Suprapubic skin (tissue), 4 donors: ENCODE measurements around the gene PLA2G6. TPM values are rescaled to one million over a fixed set of nuclear protein-coding genes. Genes with fewer than 3 reads are reported as not detected.

ENCODE experiments used
- DNase-seq, 2 donors: peaks; one replicate each; pipeline ENCODE4 v3.0.0-alpha.2; 2019; ENCODE audit warnings: low spot score in 2 of 2
- H3K27ac ChIP-seq: fragments of 200-600 bp; sonication (generic); one replicate; pipeline ENCODE4 v1.5.1; 2019
- H3K27me3 ChIP-seq: fragments of 200-600 bp; sonication (generic); one replicate; pipeline ENCODE4 v1.5.1; 2019
- H3K36me3 ChIP-seq: fragments of 200-600 bp; sonication (generic); one replicate; pipeline ENCODE4 v1.5.1; 2019
- H3K4me1 ChIP-seq: fragments of 200-600 bp; sonication (generic); one replicate; pipeline ENCODE4 v1.5.1; 2019
- H3K4me3 ChIP-seq: fragments of 200-600 bp; sonication (generic); one replicate; pipeline ENCODE4 v1.5.1; 2019; ENCODE audit warnings: mild to moderate bottlenecking
- H3K9me3 ChIP-seq: fragments of 200-600 bp; sonication (generic); one replicate; pipeline ENCODE4 v1.5.1; 2019
- CTCF ChIP-seq, 2 donors: fragments of 200-600 bp in 1 of 2; fragments of 450-650 bp in 1 of 2; sonication (generic) in 1 of 2; IDR thresholded peaks; one replicate each; pipeline ENCODE4 v1.5.1; 2016 to 2019; ENCODE audit warnings: antibody characterized with exemption in 2 of 2, mild to moderate bottlenecking in 1 of 2, moderate library complexity in 1 of 2
- EP300 ChIP-seq: sonication (generic); formaldehyde crosslinking; IDR thresholded peaks from one replicate; pipeline ENCODE4 v1.6.1; 2017; ENCODE audit warnings: antibody characterized with exemption
- POLR2A ChIP-seq, 2 donors: fragments of 450-650 bp; IDR thresholded peaks; one replicate each; pipeline ENCODE4 v1.6.1; 2017; ENCODE audit warnings: antibody characterized with exemption in 2 of 2, mild to moderate bottlenecking in 2 of 2, moderate library complexity in 2 of 2
- POLR2AphosphoS5 ChIP-seq, 3 donors: sonication (generic); formaldehyde crosslinking; IDR thresholded peaks; one replicate each; pipeline ENCODE4 v1.6.1; 2017; ENCODE audit warnings: antibody characterized with exemption in 3 of 3
- WGBS: methylation state at CpG from one replicate; pipeline ENCODE4 v1.1.5; 2018; 5-methylcytosine and 5-hydroxymethylcytosine counted together
- total RNA-seq, 4 donors: library from RNA; depleted of rRNA; stranded (reverse); fragments of >200 nt; gene quantifications; one replicate each; pipeline ENCODE4 v1.1.0, GENCODE V29; 2016

PLA2G6 gene
- total RNA-seq, 4 donors from 2014 or later = 49.7 to 178 (median 92.9) TPM

GRCh38 chr22:38226853-38227649 is 45.4 kb upstream of the PLA2G6 start:
- H3K36me3 ChIP-seq = peaks cover 51% of the 10 kb centered on the region
- H3K9me3 ChIP-seq = no peaks in the 10 kb centered on the region
- no peaks in the 10 kb centered on the region for H3K27me3 ChIP-seq
- TF ChIP-seq POLR2A (IDR thresholded peaks at IDR 0.05) = no peak
- no peak overlapping the region for H3K4me3 ChIP-seq
- 89% methylated on average over 25 of the region's 25 CpGs for WGBS
- no peak for DNase-seq
- peaks cover 52% of the 10 kb centered on the region for H3K4me1 ChIP-seq
- peak overlapping the region; percentile 82 for H3K27ac ChIP-seq

- Histone ChIP-seq H3K4me1 (peaks cover 63% of the 10 kb centered on the region), H3K4me3 (no peak overlapping the region)
Measured at GRCh38 chr22:38223289-38223960, 41.8 kb upstream of the PLA2G6 start.

GRCh38 chr22:38222797-38223119 is 41.1 kb upstream of the PLA2G6 start:
- peaks cover 63% of the 10 kb centered on the region for H3K4me1 ChIP-seq

More at GRCh38 chr22:38223289-38223960, 41.8 kb upstream of the PLA2G6 start:
- no peaks in the 10 kb centered on the region for H3K27me3 ChIP-seq
- H3K9me3 ChIP-seq = no peaks in the 10 kb centered on the region
- H3K36me3 ChIP-seq = peaks cover 43% of the 10 kb centered on the region
- peak overlapping the region; percentile 51 for H3K27ac ChIP-seq
- WGBS = 55% methylated on average over 8 of the region's 12 CpGs
- DNase-seq = no peak
- TF ChIP-seq POLR2AphosphoS5 (IDR thresholded peaks at IDR 0.05) (no peak), POLR2A (IDR thresholded peaks at IDR 0.05) (no peak), EP300 (no peak), CTCF (IDR thresholded peaks at IDR 0.05) (no peak)

GRCh38 chr22:38221908-38222796 is 40.5 kb upstream of the PLA2G6 start:
- DNase-seq = no peak
- no peak overlapping the region for H3K4me3 ChIP-seq
- no peak overlapping the region for H3K27ac ChIP-seq
- no peaks in the 10 kb centered on the region for H3K27me3 ChIP-seq
- peaks cover 41% of the 10 kb centered on the region for H3K36me3 ChIP-seq
- H3K9me3 ChIP-seq = no peaks in the 10 kb centered on the region
- TF ChIP-seq POLR2AphosphoS5 (IDR thresholded peaks at IDR 0.05) = no peak
- 83% methylated on average over 23 of the region's 25 CpGs for WGBS
- peaks cover 58% of the 10 kb centered on the region for H3K4me1 ChIP-seq

More at GRCh38 chr22:38222797-38223119, 41.1 kb upstream of the PLA2G6 start:
- H3K36me3 ChIP-seq = peaks cover 43% of the 10 kb centered on the region
- whole genome bisulfite sequencing = 29% methylated on average over 8 of the region's 8 CpGs
- no peaks in the 10 kb centered on the region for H3K27me3 ChIP-seq
- no peaks in the 10 kb centered on the region for H3K9me3 ChIP-seq
- DNase-seq = no peak
- peak overlapping the region; percentile 51 for H3K27ac ChIP-seq
- no peak for TF ChIP-seq POLR2AphosphoS5 (IDR thresholded peaks at IDR 0.05)
- no peak for TF ChIP-seq CTCF (IDR thresholded peaks at IDR 0.05)
- TF ChIP-seq EP300 = no peak
- no peak for TF ChIP-seq POLR2A (IDR thresholded peaks at IDR 0.05)
- H3K4me3 ChIP-seq = no peak overlapping the region

- peaks cover 36% of the 10 kb centered on the region for H3K36me3 ChIP-seq
Measured at GRCh38 chr22:38221407-38221806, 39.8 kb upstream of the PLA2G6 start.

More at GRCh38 chr22:38221407-38221806, 39.8 kb upstream of the PLA2G6 start:
- WGBS = 88% methylated on average over 7 of the region's 22 CpGs
- no peak for DNase-seq
- Histone ChIP-seq H3K4me1 (peaks cover 58% of the 10 kb centered on the region), H3K27ac (no peak overlapping the region), H3K27me3 (no peaks in the 10 kb centered on the region), H3K9me3 (no peaks in the 10 kb centered on the region), H3K4me3 (no peak overlapping the region)
- TF ChIP-seq POLR2AphosphoS5 (IDR thresholded peaks at IDR 0.05) = no peak
- no peak for TF ChIP-seq EP300
- TF ChIP-seq CTCF (IDR thresholded peaks at IDR 0.05) = no peak
- TF ChIP-seq POLR2A (IDR thresholded peaks at IDR 0.05) = no peak
